HG03135 (cell line): Measurements from ENCODE around the gene UBL4A.

Experiments used
- ATAC-seq: cut with Tn5 transposase; IDR thresholded peaks from one replicate; pipeline ENCODE4 v1.9.1; 2021; ENCODE audit warnings: mild to moderate bottlenecking, moderate library complexity; ENCODE audit not compliant: unreplicated experiment

The UBL4A gene

GRCh38 chrX:154466036-154466435 lies 20.4 kb downstream of the UBL4A start:
- no peak for ATAC-seq

- ATAC-seq, result no peak
These were observed 20.8 kb downstream of the UBL4A start for GRCh38 chrX:154465601-154466000.

- no peak for ATAC-seq
These were observed 21.5 kb downstream of the UBL4A start for GRCh38 chrX:154464806-154465365.

GRCh38 chrX:154463611-154464220 lies 22.7 kb downstream of the UBL4A start:
- ATAC-seq, result no peak

- ATAC-seq, result no peak
These were observed 24.0 kb downstream of the UBL4A start for GRCh38 chrX:154462396-154462795.

- no peak for ATAC-seq
These were observed 26.1 kb downstream of the UBL4A start for GRCh38 chrX:154460326-154460725.

GRCh38 chrX:154459832-154460231 lies 26.6 kb downstream of the UBL4A start:
- ATAC-seq, result no peak

GRCh38 chrX:154458954-154459778 lies 27.2 kb downstream of the UBL4A start:
- no peak for ATAC-seq

- ATAC-seq, result peak; percentile 53
These were observed 28.1 kb downstream of the UBL4A start, which contains the start of gene PLXNA3 for GRCh38 chrX:154458116-154458953. Gene PLXNA3 (plus strand): TSS chrX:154458281. CDS start chrX:154460184, 1,903 bp downstream.

GRCh38 chrX:154457491-154458115 lies 28.8 kb downstream of the UBL4A start:
- ATAC-seq, result peak; percentile 50

- ATAC-seq, result no peak
These were observed 33.6 kb downstream of the UBL4A start for GRCh38 chrX:154452823-154453222.

GRCh38 chrX:154450312-154450711 lies 36.1 kb downstream of the UBL4A start:
- no peak for ATAC-seq

- ATAC-seq, result no peak
These were observed 36.8 kb downstream of the UBL4A start for GRCh38 chrX:154449618-154450017.

GRCh38 chrX:154448484-154448883 lies 37.9 kb downstream of the UBL4A start:
- ATAC-seq, result no peak

GRCh38 chrX:154446430-154446829 lies 40.0 kb downstream of the UBL4A start:
- ATAC-seq, result no peak

- no peak for ATAC-seq
These were observed 40.6 kb downstream of the UBL4A start for GRCh38 chrX:154445776-154446175.

- ATAC-seq, result no peak
These were observed 41.6 kb downstream of the UBL4A start for GRCh38 chrX:154444755-154445246.

- peak; percentile 57 for ATAC-seq
These were observed 42.2 kb downstream of the UBL4A start, which contains the start of gene FAM50A for GRCh38 chrX:154443992-154444754. Gene FAM50A (plus strand): TSS chrX:154444141. CDS start chrX:154444236, 95 bp downstream.

GRCh38 chrX:154443479-154443910 lies 42.9 kb downstream of the UBL4A start:
- ATAC-seq, result no peak
